ENCODE results near the gene SYT6.

Gene SYT6

DNA sequence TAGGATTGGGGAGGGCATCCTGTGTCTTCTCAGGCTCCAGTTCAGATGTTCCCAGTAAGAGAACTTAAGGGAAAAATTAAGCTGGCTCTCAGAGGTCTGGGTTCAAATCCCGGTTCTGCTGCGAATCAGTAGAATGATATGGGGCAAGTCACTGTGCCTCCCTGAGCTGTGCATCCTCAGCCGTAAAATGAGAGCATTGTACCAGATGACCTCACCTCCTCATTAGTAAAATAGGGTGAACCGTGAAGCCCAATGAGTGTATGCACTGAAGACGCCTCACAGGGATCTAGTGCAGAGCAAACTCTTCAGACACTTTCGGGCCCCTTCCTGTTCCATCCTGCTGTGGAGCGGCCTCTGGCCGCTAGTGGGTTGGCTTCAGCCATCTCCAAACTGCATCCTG, 36.0 kb downstream of the SYT6 start:
- DNase-seq (ENCODE audit: low read depth): no peak

DNA sequence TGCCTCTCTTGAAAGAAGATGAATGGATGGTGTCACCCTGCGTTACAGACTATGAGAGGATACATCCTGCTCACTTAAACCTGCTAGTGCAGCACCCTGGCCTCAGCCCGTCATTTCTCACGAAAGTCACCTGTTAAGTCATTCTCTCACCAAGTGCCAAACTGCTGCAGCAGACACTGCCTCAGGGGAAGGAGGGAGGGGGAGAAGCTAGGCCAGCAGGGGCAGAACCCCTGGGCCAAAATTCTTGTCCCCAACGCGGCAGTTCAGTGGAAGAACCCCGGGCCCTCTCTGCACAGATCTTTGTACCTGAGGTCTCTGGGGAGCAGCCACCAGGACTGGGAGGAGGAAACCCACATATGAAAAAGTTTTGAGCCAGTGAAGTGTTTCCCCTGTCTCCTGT, 37.6 kb downstream of the SYT6 start:
- DNase-seq (ENCODE audit: low read depth): no peak

DNA sequence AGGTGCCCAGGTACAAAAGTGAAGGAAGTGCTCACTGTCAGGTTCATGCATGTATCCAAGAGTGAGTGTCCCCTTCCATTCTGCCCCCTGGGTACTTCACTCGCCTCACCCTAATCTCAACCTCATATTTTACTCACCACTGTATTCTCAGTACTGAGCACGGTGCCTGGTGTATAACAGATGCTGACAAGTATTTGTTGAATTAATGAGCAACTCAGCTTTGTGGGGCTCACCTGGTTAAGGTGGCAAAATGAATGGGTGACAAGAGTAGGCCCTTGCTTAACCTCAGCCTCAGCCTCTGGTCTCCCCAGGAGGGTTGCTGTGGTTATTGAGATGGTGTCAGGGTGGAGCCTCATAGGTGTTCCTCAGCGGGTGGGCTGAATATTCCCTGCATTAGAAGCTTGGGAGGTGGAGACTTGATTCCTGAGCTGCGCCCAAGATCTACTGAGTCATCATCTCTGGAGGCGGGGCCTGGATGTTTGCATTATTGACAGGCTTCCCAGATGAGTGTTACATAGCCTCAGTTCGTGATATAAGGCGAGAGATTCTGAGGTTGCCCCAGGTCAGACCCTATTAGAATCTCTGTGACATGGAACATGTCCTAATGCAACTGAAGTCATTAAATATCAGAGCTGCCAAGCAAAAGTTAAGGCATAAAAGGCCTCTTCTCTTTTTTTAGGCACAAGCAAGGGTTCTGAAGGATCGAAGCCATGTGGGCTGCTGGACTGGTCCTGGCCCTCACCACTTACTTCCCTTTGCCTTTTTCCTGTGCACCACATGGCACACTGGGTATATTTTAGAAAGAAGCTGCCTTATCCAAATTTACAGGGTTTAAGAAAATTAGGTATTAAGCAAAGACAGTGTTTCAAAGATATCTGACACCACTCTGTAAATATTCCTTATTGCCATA, 39.2 kb downstream of the SYT6 start:
- no peak for DNase-seq (ENCODE audit: low read depth)

DNA sequence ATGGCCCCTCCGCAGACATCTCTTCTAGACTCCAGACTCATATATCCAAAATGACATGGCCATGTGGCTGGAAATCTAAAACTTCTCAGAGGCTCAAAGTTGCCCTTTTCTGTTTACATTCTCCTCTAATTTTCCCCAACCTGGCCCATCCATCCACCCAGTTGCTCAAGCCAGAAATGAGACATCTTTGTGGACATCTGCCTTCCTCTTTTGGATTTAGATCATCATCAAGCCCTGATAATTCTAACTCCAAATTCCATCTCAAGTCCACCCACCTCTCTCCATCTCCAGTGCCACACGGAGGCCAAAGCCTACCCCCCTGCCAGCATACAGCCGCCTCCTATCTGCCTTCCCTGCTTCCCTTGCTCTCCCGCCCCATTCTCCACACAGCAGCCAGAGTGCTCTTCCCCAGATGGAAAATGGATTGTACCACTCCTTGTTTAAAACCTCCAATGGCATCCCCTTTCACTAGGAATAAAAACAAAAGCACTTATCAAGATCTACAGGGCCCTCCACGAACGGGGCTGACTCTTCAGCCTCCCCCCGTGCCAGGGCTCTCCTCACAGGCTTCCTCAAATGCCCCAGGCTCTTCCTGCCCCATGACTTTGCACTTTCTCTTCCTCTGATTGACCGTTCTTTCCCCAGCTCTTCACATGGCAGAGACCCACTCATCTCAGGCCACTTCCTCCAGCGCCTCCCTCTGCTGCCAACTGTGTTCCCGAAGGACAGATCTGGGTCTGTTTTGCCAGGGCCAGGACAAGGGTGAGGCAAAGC, 40.1 kb downstream of the SYT6 start:
- DNase-seq (ENCODE audit: low read depth): no peak

DNA sequence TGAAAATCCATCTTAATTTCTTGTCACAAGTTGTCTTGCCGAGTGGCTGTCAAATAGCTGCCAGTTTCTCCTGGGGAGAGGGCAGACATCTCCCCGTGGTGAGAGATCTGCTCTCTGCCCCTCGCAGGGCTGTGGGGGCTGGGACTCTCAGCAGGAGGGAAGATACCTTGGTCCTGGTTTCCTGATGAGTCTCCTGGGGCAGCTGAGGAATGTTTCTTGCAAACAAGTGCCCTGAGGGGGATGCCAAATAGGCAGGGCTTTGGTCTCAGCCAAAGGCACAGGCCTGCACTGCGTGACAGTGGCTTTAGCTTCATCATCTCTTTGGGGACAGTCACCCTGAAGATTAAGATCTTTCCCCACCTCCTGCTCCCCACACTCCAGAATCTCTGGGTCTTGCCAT, 40.9 kb downstream of the SYT6 start:
- DNase-seq (ENCODE audit: low read depth): no peak

DNA sequence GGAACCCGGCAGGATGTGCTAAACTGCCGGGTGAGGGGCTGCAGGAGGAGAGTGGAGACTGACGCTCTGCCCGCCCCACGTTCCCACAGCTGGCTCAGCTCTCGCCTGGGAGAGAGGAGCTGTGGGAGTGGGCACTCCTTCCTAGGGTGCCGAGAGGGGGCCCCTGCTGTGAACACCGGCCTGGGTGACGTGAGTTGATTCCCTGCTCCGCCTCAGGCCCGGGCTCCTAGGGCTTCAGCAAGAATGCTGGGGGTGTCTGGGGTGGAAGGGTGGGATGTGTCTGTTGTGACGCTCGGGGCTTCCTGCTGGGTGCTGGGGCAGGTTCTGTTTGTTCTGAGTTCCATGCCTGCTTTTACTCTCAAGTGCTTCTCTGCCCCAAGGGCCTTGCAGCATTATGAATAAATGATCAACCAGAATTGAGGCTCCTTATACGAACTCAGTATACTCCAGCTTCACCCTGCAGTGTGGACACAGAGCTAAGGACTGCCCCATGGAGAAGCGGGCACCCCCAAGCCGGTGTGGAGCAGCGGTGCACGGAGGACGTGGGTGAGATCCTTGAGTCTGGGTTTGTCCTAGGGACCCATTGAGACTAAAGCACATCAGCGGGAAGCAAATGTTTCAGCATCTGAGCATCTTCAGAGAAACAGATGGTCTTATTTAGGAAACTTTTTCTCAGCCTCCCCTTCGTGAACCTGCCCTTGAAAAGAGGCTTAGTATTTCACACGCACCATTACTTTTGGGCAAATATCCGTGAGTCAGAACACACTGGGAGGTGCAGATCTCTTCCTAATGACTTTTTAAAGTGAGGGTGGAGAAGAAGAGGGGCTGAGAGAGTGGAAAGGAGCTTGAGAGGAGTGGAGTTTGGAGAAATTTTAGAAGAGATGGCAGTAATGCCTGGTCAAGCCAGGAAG, 41.7 kb downstream of the SYT6 start:
- DNase-seq (ENCODE audit: low read depth): no peak

DNA sequence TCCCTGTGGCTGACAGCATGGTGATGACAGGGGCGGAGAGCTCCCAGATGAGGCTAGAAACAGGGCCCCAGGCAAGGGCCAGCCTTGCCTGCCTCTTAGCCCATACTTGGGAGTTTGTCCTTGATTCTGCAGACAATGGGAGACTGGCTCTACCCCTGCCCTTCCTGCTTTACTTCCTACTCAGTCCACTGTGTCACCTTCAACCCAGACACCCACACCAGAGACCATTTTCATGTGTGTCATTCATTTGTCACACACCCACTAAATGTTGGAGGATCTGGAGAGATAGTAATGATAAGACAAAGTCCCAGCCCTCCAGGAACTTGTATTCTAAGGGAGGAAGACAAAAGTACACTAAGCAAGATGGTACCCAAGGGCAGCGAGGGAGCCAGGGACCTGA, 43.7 kb downstream of the SYT6 start:
- DNase-seq (ENCODE audit: low read depth): no peak

DNA sequence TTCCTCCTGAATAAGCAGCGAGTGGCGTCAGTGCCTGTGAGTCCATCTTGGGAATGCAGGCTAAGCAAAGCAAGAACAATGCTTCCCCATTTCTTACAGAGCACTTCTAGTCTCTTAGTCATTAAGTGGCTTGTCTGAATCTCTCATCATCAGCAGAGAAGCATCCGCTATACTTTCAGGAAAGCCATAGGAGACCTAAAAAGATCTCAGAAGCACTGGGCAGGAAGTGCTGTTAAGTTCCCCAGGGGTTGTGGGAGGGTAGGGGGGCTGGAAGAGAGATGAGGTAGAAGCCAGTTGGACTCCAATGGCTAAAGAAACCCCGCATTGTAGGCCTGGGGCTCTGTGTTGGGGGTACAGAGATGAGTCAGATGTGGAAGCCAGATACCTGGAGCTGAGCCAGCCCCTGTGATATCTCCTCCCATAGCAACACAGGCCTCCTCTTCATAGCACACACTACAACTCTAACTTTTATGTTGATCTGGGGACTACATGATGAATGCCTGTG, 44.9 kb downstream of the SYT6 start:
- no peak for DNase-seq (ENCODE audit: low read depth)

DNA sequence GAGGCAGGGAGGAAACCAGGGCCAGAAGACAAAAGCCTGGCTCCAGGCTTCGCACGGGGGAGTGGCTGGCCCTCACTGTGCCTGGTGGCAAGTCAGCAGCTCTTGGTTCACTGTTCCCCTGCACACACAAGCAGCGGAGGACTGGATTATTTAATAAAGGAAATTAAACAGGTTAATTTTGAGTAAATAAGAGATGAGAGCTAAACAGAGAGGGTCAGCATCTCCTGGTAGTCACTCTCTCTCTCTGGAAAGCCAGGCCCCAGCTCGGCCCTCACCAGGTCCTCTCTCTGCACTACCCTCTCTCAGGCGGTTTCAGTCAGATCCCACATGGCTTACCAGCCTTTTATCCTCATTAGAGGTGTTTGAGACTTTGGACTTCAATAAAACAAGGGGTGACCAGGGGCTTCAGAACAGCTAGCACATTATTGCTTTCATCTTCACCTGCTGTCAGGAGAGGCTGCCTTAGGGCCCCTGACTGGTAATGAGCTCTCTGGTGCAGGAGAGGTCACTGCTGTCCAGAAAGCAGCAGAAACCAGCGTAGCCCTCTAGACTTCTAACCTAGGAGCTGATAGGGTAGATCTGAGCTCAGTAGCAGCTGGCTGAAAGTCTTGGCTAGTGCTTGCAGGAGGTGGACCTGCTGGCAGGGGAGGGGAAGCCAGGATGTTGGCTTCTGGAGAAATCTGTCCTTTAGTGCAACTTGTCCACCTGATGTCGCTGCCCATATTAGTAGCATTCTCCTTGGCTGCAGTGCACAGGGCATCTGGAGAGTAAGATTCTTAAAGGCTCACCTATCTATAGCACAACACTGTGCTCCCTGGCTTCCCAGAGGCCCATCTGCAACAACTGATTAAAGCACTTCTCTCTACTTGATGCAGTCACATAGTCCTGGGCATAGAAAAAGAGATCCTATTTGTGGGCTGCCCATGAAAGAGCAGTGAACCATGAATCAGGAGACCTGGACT, 45.9 kb downstream of the SYT6 start:
- DNase-seq (ENCODE audit: low read depth): no peak

DNA sequence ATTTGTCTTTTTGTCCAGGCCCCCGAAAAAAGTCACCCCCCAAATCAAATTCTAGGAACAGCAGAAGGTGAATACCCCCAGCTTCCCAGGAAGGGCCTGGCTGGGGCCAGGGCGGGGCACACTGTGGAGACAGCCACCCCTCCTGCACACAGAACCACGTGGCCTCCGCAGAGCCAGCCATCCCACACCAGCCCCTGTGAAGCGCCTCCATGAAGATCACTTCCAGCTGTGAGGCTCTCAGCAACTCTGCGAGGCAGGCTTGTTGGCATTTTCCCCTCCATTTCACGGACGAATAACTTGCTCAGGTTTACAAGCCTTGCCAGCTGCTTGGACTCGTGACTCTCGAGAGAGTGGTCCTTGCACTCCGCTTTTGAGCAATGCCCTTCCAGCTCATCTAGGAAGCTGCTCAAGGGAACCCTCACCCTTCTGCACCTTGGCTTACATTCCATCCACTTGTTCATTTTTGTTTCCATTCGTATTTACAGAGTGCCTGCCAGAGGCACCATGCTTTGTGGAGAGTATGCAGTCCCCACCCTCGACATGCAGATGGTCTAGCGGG, 48.2 kb downstream of the SYT6 start:
- no peak for DNase-seq (ENCODE audit: low read depth)

DNA sequence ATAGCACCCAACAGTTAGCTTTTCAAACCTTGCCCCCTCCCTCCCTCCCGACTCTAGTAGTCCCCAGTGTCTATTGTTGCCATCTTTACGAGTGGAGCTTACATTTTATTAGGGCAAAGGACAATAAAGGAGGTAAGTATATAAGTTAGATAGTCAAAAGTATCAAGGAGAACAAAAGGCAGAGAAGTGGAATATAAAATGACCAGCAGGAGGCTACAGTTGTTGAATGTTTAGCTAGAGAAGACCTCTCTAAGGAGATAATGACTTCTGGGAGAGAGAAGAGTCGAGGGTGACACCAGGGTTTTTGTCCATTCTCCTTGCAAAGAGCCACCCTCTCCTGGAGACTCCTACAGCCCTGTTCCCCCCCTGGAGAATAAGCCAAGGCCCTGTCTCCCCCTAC, 48.7 kb downstream of the SYT6 start:
- no peak for DNase-seq (ENCODE audit: low read depth)

DNA sequence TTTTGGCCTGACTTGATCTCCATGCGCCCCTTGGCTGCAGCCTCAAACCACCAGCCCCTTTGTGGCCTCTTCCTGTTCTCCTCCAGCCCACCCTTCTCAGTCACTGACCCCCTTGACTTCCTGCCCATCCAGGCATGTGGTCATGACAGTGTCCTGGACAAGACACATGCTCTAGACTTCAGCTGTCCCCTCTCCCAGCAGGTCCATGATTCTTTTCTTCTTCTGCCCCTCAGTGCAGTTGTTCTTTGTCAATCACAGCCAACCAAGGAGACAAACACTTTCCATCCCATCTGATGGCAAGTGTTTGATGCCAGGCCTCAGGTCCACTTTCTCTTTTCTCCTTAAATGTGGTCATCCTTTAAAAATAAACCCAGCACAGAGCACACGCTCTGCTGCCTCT, 49.7 kb downstream of the SYT6 start:
- DNase-seq (ENCODE audit: low read depth): no peak

DNA sequence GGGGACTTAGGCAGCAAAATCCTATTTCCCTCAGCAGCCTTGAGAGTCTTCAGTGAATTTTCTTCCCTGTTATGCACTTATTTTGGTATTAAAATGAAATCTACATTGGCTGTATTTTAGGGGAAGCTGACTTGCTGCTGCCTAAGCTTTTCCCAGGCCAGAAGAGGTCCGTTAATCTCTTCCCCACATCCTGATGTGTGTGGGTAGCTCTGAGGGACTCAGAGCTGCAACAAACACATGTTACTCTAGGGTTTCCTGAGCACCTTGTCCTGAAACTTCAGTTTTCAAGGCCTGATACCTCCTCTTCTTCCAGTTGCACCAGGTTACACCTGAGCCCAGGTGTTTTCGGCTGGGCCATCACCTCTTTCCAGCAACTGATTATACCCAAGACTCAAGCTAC, 51.5 kb downstream of the SYT6 start:
- no peak for DNase-seq (ENCODE audit: low read depth)

DNA sequence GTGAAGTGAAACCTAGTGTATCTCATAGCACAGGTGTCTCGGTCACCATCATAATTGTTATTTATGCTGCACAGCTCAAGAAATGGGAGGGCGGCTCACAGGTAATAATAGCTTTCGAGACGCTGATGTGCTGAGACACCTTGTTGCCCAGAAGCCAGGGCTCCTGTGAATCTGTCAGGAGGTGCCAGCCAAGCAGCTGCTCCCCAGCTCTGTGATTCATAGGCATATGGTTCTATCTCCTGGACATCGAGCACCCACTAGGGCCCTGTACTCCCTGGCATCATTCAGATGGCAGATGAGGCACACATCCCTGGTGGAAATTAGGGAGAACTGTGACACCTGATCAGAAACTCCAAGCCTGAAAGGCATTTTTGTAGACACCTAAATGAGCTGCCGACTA, 53.5 kb downstream of the SYT6 start:
- no peak for DNase-seq (ENCODE audit: low read depth)

DNA sequence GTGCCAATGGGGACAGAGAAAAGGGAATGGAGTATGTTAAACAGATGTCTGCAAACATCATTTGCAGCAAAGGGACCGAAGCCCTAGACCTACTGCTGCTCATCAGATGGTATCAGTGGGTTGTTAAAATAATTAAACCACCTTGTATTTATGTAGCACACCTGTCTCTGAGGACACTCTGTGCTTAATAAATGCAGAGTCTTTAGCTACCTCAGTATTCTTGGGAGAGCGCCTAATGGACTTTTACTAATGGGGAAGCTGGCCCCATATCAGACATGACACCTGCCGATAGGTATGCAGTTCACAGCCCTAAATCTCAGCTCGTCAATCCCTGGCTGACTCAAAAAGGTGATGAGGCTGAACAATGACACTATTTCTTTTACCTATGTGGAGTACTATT, 54.4 kb downstream of the SYT6 start:
- no peak for DNase-seq (ENCODE audit: low read depth)

DNA sequence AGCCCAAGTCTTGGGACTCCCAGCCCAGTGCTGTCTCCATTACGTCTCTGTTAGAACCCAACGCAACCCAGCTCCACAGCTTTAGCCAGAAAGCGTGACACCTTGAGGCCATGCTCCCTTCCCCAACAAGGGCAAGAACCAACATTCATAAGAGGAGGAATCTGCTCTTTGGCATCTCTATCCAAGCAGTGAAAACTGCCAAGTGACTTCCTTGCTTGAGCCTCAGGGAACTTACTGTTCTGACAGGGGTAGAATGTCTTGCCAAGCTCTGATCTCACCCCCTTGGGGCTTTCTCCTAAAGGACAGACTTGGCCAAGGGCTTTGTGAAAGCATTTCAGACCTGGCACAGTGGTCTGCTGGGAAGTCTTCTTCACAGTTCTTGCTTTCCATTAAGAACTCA, 56.6 kb downstream of the SYT6 start:
- no peak for DNase-seq (ENCODE audit: low read depth)

DNA sequence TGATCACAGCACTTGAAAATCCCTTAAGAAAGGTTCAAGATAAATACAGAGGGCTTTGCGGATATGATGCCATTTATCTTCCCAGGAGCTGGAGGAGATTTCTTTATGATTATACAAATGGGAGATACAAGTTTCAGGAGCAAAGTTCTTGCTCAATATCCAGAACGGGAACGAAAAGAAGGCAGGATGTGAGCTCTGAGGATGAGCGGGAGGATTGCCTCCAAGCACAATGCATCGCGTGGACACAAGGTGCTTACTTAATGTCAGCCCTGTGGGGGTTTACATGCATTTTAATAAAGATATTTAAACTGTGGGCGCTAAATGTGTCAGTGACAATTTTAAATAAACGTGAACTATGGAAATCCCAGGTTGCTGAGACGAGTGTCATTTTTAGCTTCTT, 59.0 kb downstream of the SYT6 start:
- DNase-seq (ENCODE audit: low read depth): no peak

DNA sequence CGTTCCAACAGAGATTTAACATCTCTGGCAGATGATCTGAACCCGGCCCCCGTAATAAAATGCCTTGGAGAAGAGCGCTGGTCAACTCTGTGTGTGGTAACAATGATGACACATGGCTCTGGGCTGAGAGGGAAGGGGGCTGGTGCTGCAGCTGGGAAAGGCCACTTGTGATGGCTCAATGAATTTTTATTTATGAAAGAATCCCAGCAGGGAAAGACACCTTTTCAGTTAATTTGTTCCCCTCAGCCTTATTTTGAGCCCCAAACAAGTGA, 59.4 kb downstream of the SYT6 start:
- DNase-seq (ENCODE audit: low read depth): no peak

DNA sequence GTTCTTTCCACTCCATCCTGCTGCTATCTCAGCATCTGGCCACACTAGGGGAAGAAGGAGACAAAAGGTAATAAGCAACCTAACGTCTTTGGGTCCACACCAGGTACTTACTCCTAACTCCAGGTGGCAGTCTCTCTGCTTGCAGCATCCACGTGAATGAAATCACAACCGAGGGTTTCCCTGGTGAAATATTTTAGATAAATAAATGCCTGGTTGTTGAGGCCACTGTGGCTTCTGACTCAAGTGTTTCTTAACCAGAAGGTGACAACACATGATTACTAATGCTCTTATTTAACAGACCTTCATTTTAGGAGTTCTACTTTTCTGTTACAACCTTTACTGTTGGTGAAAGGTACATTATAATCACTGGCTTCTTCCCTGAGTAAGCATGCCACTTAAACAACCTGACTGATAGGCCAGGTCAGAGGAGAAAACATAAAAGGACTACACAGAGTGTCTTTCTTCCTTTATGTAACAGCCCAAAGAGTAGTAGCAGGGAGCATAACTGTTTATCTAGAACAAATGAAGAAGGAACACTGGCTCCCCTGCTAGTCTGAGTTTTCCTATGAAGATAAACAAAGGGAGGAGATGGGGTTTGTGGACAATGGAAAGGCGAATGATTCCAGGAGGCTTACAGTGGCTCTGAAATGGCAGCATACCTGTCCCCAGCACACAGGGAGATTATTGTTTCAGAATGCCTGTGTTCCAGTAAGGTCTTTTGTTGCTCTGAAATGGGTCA, 59.9 kb downstream of the SYT6 start:
- DNase-seq (ENCODE audit: low read depth): no peak

Data from activated T-cell treated with anti-CD3 and anti-CD28 coated beads for 48 hours (primary cell).